Activated T-helper 17 cell treated with anti-CD3 and anti-CD28 coated beads, Interleukin-2, amount 50 U/mL, for 72 hours (primary cell): ENCODE data around the gene ST6GAL1. TPM values are rescaled to one million over a fixed set of nuclear protein-coding genes. Genes with fewer than 3 reads are reported as not detected.

Experiments
- ATAC-seq: fragments of 150-1000 bp; cut with Tn5 transposase; replicated peaks from 2 replicates; pipeline ENCODE4 v1.10.0; 2021; ENCODE audit warnings: mild to moderate bottlenecking, moderate library complexity
- H3K27ac Mint-ChIP-seq: one replicate; pipeline ENCODE4 v1.8.0; 2022; ENCODE audit warnings: mixed read lengths
- H3K27me3 Mint-ChIP-seq: one replicate; pipeline ENCODE4 v1.8.0; 2022; ENCODE audit warnings: mixed read lengths
- H3K36me3 Mint-ChIP-seq: one replicate; pipeline ENCODE4 v1.8.0; 2022; ENCODE audit warnings: low read depth, mild to moderate bottlenecking, mixed read lengths
- H3K4me1 Mint-ChIP-seq: one replicate; pipeline ENCODE4 v1.8.0; 2022; ENCODE audit warnings: mixed read lengths
- H3K4me3 Mint-ChIP-seq: one replicate; pipeline ENCODE4 v1.8.0; 2022; ENCODE audit warnings: mild to moderate bottlenecking, mixed read lengths
- H3K9me3 Mint-ChIP-seq: one replicate; pipeline ENCODE4 v1.8.0; 2022; ENCODE audit warnings: mixed read lengths
- total RNA-seq, 2 donors: library from RNA; stranded (reverse); gene quantifications; one replicate each; pipeline ENCODE4 v1.2.3, GENCODE V29; 2022

Gene ST6GAL1
- total RNA-seq, 2 donors from 2014 or later, result 68.0 to 77.4 TPM

DNA sequence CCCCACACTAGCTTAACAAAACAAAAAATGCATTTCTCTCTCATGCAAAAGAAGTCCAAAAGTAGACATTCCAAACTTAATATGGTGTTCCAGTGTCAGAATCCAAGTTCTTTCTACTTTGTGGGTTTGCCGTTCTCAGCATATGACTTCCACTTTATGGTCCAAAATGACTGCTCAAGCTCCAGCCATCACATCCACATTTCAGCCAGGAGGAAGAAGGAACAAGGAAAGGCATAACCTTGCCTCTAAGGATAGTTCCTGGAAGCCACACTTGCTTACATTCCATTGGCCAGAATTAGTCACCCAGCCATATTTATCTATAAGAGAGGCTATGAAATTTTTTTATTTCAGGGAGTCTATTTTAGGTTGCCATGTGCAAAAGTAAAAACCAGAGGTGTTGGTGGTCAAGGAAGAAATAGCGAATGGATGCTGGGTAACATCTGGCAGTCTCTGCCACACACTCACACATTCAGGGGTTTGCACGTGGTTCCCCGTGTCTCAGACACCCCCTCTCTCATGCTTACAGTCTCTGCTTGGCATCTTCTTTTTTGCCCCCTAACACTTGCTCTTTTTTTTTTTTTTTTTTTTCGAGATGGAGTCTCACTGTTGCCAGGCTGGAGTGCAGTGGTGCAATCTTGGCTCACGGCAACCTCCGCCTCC is 139.7 kb downstream of the ST6GAL1 start:
- H3K4me3 Mint-ChIP-seq, result no peak overlapping the region
- no peaks in the 10 kb centered on the region for H3K9me3 Mint-ChIP-seq
- no peak for ATAC-seq
- H3K27me3 Mint-ChIP-seq, result no peaks in the 10 kb centered on the region
- H3K4me1 Mint-ChIP-seq, result peaks cover 20% of the 10 kb centered on the region
- H3K27ac Mint-ChIP-seq, result peak overlapping the region; percentile 70
- H3K36me3 Mint-ChIP-seq, result peaks cover 96% of the 10 kb centered on the region

- Mint-ChIP-seq H3K27ac (no peak overlapping the region), H3K36me3 (peaks cover 100% of the 10 kb centered on the region)
Measured at GRCh38 chr3:187072102-187072501, 141.8 kb downstream of the ST6GAL1 start.

DNA sequence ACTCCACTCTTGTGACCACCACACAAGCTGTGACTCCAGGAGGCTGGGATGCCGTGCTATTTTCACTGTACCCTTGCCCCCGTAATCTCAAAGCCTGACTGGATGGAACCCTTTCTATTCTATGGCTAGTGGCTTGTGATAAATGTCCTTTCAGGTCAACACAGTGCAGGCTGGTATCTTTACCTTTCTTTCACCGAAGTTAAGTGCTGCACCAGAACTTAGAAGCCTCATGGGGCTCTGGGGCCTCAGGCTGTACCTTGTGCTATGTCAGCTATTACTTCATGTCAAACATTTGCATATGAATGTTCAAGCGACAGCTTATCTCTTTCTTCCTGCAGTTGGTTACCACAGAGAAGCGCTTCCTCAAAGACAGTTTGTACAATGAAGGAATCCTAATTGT is 142.2 kb downstream of the ST6GAL1 start:
- H3K4me3 Mint-ChIP-seq, result no peak overlapping the region
- no peaks in the 10 kb centered on the region for H3K27me3 Mint-ChIP-seq
- H3K27ac Mint-ChIP-seq, result no peak overlapping the region
- peaks cover 8% of the 10 kb centered on the region for H3K4me1 Mint-ChIP-seq
- ATAC-seq, result no peak
- H3K36me3 Mint-ChIP-seq, result peaks cover 100% of the 10 kb centered on the region
- H3K9me3 Mint-ChIP-seq, result no peaks in the 10 kb centered on the region

More at GRCh38 chr3:187072102-187072501, 141.8 kb downstream of the ST6GAL1 start:
- Mint-ChIP-seq H3K9me3 (no peaks in the 10 kb centered on the region), H3K4me3 (no peak overlapping the region), H3K27me3 (no peaks in the 10 kb centered on the region), H3K4me1 (peaks cover 8% of the 10 kb centered on the region)
- no peak for ATAC-seq

- Mint-ChIP-seq H3K4me1 (peaks cover 8% of the 10 kb centered on the region), H3K4me3 (no peak overlapping the region), H3K27ac (peak overlapping the region; percentile 0), H3K36me3 (peaks cover 100% of the 10 kb centered on the region), H3K9me3 (no peaks in the 10 kb centered on the region), H3K27me3 (no peaks in the 10 kb centered on the region)
- no peak for ATAC-seq
Measured at GRCh38 chr3:187073581-187074098, 143.3 kb downstream of the ST6GAL1 start.

GRCh38 chr3:187074846-187075245 is 144.5 kb downstream of the ST6GAL1 start:
- Mint-ChIP-seq H3K4me3 (no peak overlapping the region), H3K27ac (no peak overlapping the region), H3K36me3 (peaks cover 93% of the 10 kb centered on the region), H3K27me3 (no peaks in the 10 kb centered on the region), H3K4me1 (peaks cover 8% of the 10 kb centered on the region), H3K9me3 (no peaks in the 10 kb centered on the region)
- no peak for ATAC-seq

GRCh38 chr3:187076297-187076696 is 146.0 kb downstream of the ST6GAL1 start:
- H3K4me1 Mint-ChIP-seq, result no peaks in the 10 kb centered on the region
- no peaks in the 10 kb centered on the region for H3K9me3 Mint-ChIP-seq
- H3K36me3 Mint-ChIP-seq, result peaks cover 79% of the 10 kb centered on the region
- peak overlapping the region; percentile 71 for H3K27ac Mint-ChIP-seq
- no peaks in the 10 kb centered on the region for H3K27me3 Mint-ChIP-seq
- no peak for ATAC-seq
- H3K4me3 Mint-ChIP-seq, result no peak overlapping the region

- Mint-ChIP-seq H3K27ac (peak overlapping the region; percentile 71), H3K36me3 (peaks cover 71% of the 10 kb centered on the region)
- ATAC-seq, result no peak
Measured at GRCh38 chr3:187077085-187077484, 146.8 kb downstream of the ST6GAL1 start.

DNA sequence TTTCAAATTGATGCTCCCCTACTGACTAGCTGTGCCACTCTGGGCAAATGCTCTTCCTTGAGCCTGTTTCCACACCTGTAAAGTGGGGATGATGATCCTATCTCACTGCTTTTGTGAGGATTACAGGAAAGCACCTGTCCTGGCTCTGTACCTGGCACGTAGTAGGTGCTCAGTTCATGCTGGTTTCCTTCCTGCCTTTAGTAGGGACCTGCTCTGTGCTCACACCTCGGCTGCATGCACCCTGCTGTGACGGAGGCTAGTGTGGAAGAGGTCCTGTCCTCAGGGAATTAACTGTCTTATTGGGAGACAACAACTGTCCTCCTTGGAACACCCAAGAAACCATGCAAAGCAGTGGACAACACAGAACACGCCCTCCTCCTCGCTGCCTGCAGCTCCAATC is 147.2 kb downstream of the ST6GAL1 start:
- ATAC-seq, result no peak
- Mint-ChIP-seq H3K27ac (no peak overlapping the region), H3K27me3 (no peaks in the 10 kb centered on the region), H3K36me3 (peaks cover 66% of the 10 kb centered on the region), H3K4me3 (no peak overlapping the region), H3K4me1 (no peaks in the 10 kb centered on the region), H3K9me3 (no peaks in the 10 kb centered on the region)

More at GRCh38 chr3:187077085-187077484, 146.8 kb downstream of the ST6GAL1 start:
- Mint-ChIP-seq H3K27me3 (no peaks in the 10 kb centered on the region), H3K9me3 (no peaks in the 10 kb centered on the region), H3K4me1 (no peaks in the 10 kb centered on the region), H3K4me3 (no peak overlapping the region)

DNA sequence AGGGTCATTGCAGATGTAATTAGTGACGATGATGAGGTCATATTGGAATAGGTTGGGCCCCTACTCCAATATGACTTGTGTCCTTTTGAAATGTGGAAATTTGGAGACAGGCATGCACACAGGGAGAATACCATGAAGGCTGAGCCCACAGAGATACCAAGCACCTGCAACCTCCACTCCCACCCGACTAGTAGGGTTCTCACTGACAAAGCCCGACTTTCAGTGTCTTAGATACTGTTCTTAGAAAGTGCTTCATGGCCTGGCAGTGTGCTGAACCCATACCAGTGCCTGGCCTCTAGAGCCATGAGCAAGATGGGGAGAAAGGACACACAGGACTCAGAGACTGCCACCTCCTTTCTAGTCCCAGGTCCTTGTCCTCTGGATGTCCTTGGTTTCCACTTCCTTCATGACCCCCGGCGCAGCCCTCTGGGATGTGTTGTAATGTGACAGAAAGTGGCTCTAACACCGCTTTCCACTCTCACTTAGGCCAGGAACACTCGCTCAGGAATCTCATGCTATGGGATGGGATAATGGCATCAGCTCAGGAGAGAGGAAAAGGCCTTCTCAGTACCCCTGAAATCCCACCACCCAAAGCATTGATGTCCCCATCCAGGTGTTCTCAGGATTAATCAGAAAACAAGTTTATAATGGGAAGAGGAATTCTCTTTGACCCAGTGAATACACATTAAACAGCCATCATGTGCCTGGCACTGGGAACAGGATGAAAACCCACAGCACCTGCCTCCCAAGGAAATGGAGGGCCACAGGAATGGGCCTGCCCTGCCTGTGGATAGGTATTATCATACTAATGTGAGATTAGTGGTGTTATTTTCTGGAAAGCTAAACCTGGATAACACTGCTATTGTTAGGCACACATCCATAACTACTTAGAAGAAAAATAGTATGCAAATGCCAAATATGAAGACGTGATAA is 149.0 kb downstream of the ST6GAL1 start:
- Mint-ChIP-seq H3K27ac (peak overlapping the region; percentile 52), H3K9me3 (no peaks in the 10 kb centered on the region)
- no peak for ATAC-seq

DNA sequence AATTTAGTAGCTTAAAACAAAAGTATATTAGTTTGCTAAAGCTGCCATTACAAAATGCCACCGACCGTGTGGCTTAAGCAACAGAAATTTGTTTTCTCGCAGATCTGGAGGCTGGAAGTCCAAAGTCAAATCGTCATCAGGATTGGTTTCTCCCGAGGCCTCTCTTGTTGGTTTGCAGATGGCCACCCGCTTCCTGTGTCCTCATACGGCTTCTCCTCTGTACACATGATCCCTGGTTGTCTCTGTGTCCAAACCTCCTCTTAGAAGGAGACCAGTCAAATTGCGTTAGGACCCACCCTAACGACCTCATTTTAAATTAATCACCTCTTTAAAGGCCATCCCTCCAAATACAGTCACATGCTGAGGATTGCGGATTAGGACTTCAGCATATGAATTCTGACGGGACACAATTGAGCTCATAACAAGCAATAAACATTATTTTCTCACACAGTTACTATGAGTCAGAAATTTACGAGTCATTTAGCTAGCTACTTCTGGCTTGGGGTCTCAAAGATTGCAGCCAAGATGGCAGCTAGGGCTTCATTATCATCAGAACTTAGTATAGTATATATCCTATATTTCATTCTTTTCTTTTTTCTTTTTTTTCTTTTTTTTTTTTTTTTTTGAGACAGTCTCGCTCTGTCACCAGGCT is 150.6 kb downstream of the ST6GAL1 start:
- ATAC-seq, result no peak
- Mint-ChIP-seq H3K27me3 (no peaks in the 10 kb centered on the region), H3K27ac (peak overlapping the region; percentile 71), H3K36me3 (peaks cover 32% of the 10 kb centered on the region), H3K4me3 (no peak overlapping the region), H3K9me3 (no peaks in the 10 kb centered on the region), H3K4me1 (peaks cover 7% of the 10 kb centered on the region)

More for the DNA sequence above, 149.0 kb downstream of the ST6GAL1 start:
- no peaks in the 10 kb centered on the region for H3K27me3 Mint-ChIP-seq
- H3K4me1 Mint-ChIP-seq, result peaks cover under 1% of the 10 kb centered on the region
- H3K4me3 Mint-ChIP-seq, result no peak overlapping the region
- peaks cover 48% of the 10 kb centered on the region for H3K36me3 Mint-ChIP-seq

DNA sequence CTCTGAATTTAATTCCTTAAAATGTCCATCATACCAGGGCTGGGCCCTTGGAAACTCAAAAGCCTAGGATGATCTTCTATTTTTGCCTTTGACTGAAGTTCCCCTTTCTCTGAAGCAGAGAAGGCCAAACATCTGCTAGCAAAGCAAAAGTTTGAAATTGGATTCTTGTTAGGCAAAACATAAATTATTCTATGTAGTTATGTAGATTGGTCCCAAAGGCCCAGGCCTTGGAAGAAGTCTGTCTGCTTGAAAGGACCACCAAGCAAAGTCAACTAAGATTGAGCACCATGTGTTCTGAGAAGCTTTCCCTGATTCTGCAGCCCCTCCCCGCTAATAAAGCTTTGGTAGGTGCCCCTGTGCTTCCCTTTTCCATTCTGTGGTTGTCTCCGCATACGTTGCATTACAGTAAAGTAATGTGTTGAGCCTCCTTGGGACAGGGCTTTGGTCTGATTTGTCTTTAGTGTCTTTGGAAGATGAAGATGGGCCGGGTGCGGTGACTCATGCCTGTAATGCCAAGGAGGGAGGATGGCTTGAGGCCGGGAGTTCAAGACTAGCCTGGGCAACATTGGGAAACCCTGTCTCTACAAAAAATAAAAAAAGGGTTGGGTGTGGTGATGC is 152.5 kb downstream of the ST6GAL1 start:
- no peak for ATAC-seq
- no peak overlapping the region for H3K4me3 Mint-ChIP-seq

GRCh38 chr3:187084126-187084525 is 153.8 kb downstream of the ST6GAL1 start:
- no peak for ATAC-seq
- H3K27me3 Mint-ChIP-seq, result no peaks in the 10 kb centered on the region
- no peak overlapping the region for H3K4me3 Mint-ChIP-seq
- H3K36me3 Mint-ChIP-seq, result peaks cover under 1% of the 10 kb centered on the region
- peak overlapping the region; percentile 28 for H3K27ac Mint-ChIP-seq
- H3K4me1 Mint-ChIP-seq, result peaks cover 7% of the 10 kb centered on the region
- peaks cover 3% of the 10 kb centered on the region for H3K9me3 Mint-ChIP-seq

More for the DNA sequence above, 152.5 kb downstream of the ST6GAL1 start:
- Mint-ChIP-seq H3K27me3 (no peaks in the 10 kb centered on the region), H3K4me1 (peaks cover 7% of the 10 kb centered on the region), H3K36me3 (peaks cover 13% of the 10 kb centered on the region), H3K27ac (no peak overlapping the region), H3K9me3 (no peaks in the 10 kb centered on the region)

GRCh38 chr3:187084580-187084979 is 154.3 kb downstream of the ST6GAL1 start:
- no peaks in the 10 kb centered on the region for H3K36me3 Mint-ChIP-seq
- ATAC-seq, result no peak
- H3K27ac Mint-ChIP-seq, result peak overlapping the region; percentile 28
- peaks cover 7% of the 10 kb centered on the region for H3K4me1 Mint-ChIP-seq
- H3K27me3 Mint-ChIP-seq, result no peaks in the 10 kb centered on the region
- no peak overlapping the region for H3K4me3 Mint-ChIP-seq
- H3K9me3 Mint-ChIP-seq, result peaks cover 3% of the 10 kb centered on the region
